ENCODE data around the gene NLRP6. TPM values are rescaled to one million over a fixed set of nuclear protein-coding genes. Genes with fewer than 3 reads are reported as not detected.
"Not testable (repeated sequence)": the region's sequence is repeated elsewhere in the genome, so short reads cannot be mapped to it uniquely, and the experiment has no call there.

The NLRP6 gene
- total RNA-seq (1 to 10 TPM; 3.5 to 4.3 TPM), total RNA-seq (8.6 to 10.2 reads per million in 2 donors)

GRCh38 chr11:278001-278951, at the start of gene NLRP6:
Gene NLRP6, plus strand, starts transcription at chr11:278407. Its CDS starts 163 bp downstream, at chr11:278570.
- DNase-seq (no peak), ATAC-seq (no peak)
- Mint-ChIP-seq H3K4me1 (peaks cover 32% of the 10 kb centered on the region), H3K27me3 (peaks cover 5% of the 10 kb centered on the region), H3K27ac (peak within 1 kb of the TSS; percentile 3), H3K36me3 (ENCODE audit: low read depth) (peaks cover 5% of the 10 kb centered on the region), H3K4me3 (peak within 1 kb of the TSS; percentile 90)
- H3K9me3 ChIP-seq (ENCODE audit: control insufficient read depth, low read length, poor library complexity, severe bottlenecking): no peaks in the 10 kb centered on the region

- Mint-ChIP-seq H3K4me3 (no peak overlapping the region), H3K36me3 (ENCODE audit: low read depth) (peaks cover 2% of the 10 kb centered on the region), H3K27ac (no peak overlapping the region), H3K4me1 (peaks cover 20% of the 10 kb centered on the region), H3K27me3 (no peaks in the 10 kb centered on the region)
- no peaks in the 10 kb centered on the region for H3K9me3 ChIP-seq (ENCODE audit: control insufficient read depth, low read length, poor library complexity, severe bottlenecking)
- DNase-seq (no peak), ATAC-seq (no peak)
Measured at GRCh38 chr11:230431-230830, 47.8 kb upstream of the NLRP6 start.

- Mint-ChIP-seq H3K27ac (peak overlapping the region; percentile 21), H3K4me1 (peaks cover 18% of the 10 kb centered on the region), H3K4me3 (no peak overlapping the region), H3K36me3 (ENCODE audit: low read depth) (peaks cover 2% of the 10 kb centered on the region), H3K27me3 (no peaks in the 10 kb centered on the region)
- ATAC-seq (no peak), DNase-seq (no peak)
- H3K9me3 ChIP-seq (ENCODE audit: control insufficient read depth, low read length, poor library complexity, severe bottlenecking): no peaks in the 10 kb centered on the region
Measured at GRCh38 chr11:232783-233565, 45.2 kb upstream of the NLRP6 start.

DNA sequence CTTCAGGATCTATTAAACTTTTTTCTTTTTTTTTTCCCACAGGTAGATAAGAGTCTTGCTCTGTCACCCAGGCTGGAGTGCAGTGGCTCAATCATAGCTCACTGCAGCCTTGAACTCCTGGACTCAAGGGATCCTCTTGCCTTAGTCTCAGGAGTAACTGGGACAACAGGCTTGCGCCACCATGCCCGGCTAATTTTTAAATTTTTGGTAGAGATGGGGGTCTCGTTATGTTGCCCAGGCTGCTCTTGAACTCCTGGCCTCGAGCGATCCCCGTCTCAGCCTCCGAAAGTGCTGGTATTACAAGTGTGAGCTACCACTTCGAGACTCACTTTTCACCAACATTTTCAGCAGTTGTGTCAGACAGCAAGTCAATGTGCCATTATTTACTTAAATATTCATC, 43.0 kb upstream of the NLRP6 start:
- no peaks in the 10 kb centered on the region for H3K9me3 ChIP-seq (ENCODE audit: control insufficient read depth, low read length, poor library complexity, severe bottlenecking)
- ATAC-seq (no peak), DNase-seq (no peak)
- H3K4me1 Mint-ChIP-seq: peaks cover 23% of the 10 kb centered on the region
- H3K27ac Mint-ChIP-seq: peak overlapping the region; percentile 45
- peak overlapping the region; percentile 96 for H3K4me3 Mint-ChIP-seq
- no peaks in the 10 kb centered on the region for H3K36me3 Mint-ChIP-seq (ENCODE audit: low read depth)
- H3K27me3 Mint-ChIP-seq: no peaks in the 10 kb centered on the region

- H3K4me1 Mint-ChIP-seq: peaks cover 25% of the 10 kb centered on the region
Measured at GRCh38 chr11:235609-235996, 42.6 kb upstream of the NLRP6 start.

GRCh38 chr11:235997-236773, 42.0 kb upstream of the NLRP6 start, which contains the start of gene SIRT3:
Gene SIRT3, minus strand, starts transcription at chr11:236342. Its CDS starts 14 bp downstream, at chr11:236328.
- peak within 1 kb of the TSS; percentile 98 for H3K27ac Mint-ChIP-seq
- no peaks in the 10 kb centered on the region for H3K27me3 Mint-ChIP-seq
- peak within 1 kb of the TSS; percentile 96 for H3K4me3 Mint-ChIP-seq
- ATAC-seq (peak; percentile 91), DNase-seq (peak; percentile 76 to 82 (median 82))
- no peaks in the 10 kb centered on the region for H3K36me3 Mint-ChIP-seq (ENCODE audit: low read depth)
- peaks cover 27% of the 10 kb centered on the region for H3K4me1 Mint-ChIP-seq
- no peaks in the 10 kb centered on the region for H3K9me3 ChIP-seq (ENCODE audit: control insufficient read depth, low read length, poor library complexity, severe bottlenecking)

More at GRCh38 chr11:235609-235996, 42.6 kb upstream of the NLRP6 start:
- no peaks in the 10 kb centered on the region for H3K36me3 Mint-ChIP-seq (ENCODE audit: low read depth)
- H3K27ac Mint-ChIP-seq: peak overlapping the region; percentile 45
- H3K27me3 Mint-ChIP-seq: no peaks in the 10 kb centered on the region
- peak overlapping the region; percentile 96 for H3K4me3 Mint-ChIP-seq
- ATAC-seq (peak; percentile 36), DNase-seq (no peak)
- H3K9me3 ChIP-seq (ENCODE audit: control insufficient read depth, low read length, poor library complexity, severe bottlenecking): no peaks in the 10 kb centered on the region

GRCh38 chr11:236774-237767, 41.1 kb upstream of the NLRP6 start, which contains the start of gene PSMD13:
Gene PSMD13, plus strand, starts transcription at chr11:236976. Its CDS starts 74 bp downstream, at chr11:237050.
- Mint-ChIP-seq H3K36me3 (ENCODE audit: low read depth) (peaks cover 5% of the 10 kb centered on the region), H3K27me3 (no peaks in the 10 kb centered on the region), H3K27ac (peak within 1 kb of the TSS; percentile 98), H3K4me1 (peaks cover 36% of the 10 kb centered on the region), H3K4me3 (peak within 1 kb of the TSS; percentile 96)
- no peaks in the 10 kb centered on the region for H3K9me3 ChIP-seq (ENCODE audit: control insufficient read depth, low read length, poor library complexity, severe bottlenecking)
- DNase-seq: peak; percentile 82 to 83 (median 83)
- ATAC-seq: peak; percentile 86

- H3K27me3 Mint-ChIP-seq; ATAC-seq; H3K9me3 ChIP-seq (ENCODE audit: control insufficient read depth, low read length, poor library complexity, severe bottlenecking); H3K4me3 Mint-ChIP-seq; DNase-seq: not testable (repeated sequence)
- H3K4me1 Mint-ChIP-seq: peaks cover 40% of the 10 kb centered on the region
- H3K27ac Mint-ChIP-seq: peak overlapping the region; percentile 98
- peaks cover 11% of the 10 kb centered on the region for H3K36me3 Mint-ChIP-seq (ENCODE audit: low read depth)
Measured at GRCh38 chr11:238346-238745, 39.9 kb upstream of the NLRP6 start.

DNA sequence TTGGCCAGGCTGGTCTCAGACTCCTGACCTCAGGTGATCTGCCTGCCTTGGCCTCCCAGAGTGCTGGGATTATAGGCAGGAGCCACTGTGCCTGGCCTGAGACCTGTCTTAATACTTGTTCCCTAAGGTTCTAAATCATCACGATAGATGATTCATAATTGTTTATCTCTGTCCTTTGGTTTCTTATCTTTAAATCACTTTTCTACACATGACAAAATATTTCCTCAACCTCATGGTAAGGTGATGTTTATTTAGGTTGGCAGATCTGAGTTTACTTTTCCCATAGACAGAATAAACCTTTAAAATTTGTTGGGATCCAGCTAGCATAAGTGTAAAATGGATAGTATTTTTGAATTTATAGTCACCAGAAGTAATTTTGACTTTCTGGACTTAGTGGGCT, 37.9 kb upstream of the NLRP6 start:
- H3K4me3 Mint-ChIP-seq: no peak overlapping the region
- DNase-seq (no peak), ATAC-seq (no peak)
- no peak overlapping the region for H3K27ac Mint-ChIP-seq
- no peaks in the 10 kb centered on the region for H3K27me3 Mint-ChIP-seq
- H3K9me3 ChIP-seq (ENCODE audit: control insufficient read depth, low read length, poor library complexity, severe bottlenecking): no peaks in the 10 kb centered on the region
- peaks cover 13% of the 10 kb centered on the region for H3K36me3 Mint-ChIP-seq (ENCODE audit: low read depth)
- H3K4me1 Mint-ChIP-seq: peaks cover 40% of the 10 kb centered on the region

DNA sequence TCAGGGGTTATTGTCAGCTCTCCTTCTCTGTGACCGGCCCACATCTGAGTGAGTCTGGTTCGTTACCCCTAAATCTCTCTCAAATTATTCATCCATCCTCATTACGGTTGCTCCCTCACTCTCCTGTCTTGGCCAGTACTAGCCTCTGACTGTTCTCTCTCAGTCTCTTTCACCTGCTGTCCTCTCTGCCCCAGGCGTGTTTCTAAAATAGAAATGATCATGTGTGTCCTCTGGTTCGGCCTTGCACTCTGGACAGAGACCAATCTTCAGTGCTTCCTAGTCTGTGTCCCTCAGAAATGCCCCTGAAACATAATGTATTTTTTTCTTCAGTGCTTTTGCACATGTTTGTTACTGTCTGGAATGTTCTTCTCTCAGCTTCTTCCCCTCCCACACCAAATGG, 36.6 kb upstream of the NLRP6 start:
- peaks cover 35% of the 10 kb centered on the region for H3K4me1 Mint-ChIP-seq

GRCh38 chr11:244376-244775, 33.8 kb upstream of the NLRP6 start:
- no peak overlapping the region for H3K27ac Mint-ChIP-seq
- no peaks in the 10 kb centered on the region for H3K9me3 ChIP-seq (ENCODE audit: control insufficient read depth, low read length, poor library complexity, severe bottlenecking)
- no peak overlapping the region for H3K4me3 Mint-ChIP-seq
- ATAC-seq (no peak), DNase-seq (no peak)
- H3K36me3 Mint-ChIP-seq (ENCODE audit: low read depth): peaks cover 20% of the 10 kb centered on the region
- no peaks in the 10 kb centered on the region for H3K27me3 Mint-ChIP-seq
- H3K4me1 Mint-ChIP-seq: peaks cover 28% of the 10 kb centered on the region

More for the DNA sequence above, 36.6 kb upstream of the NLRP6 start:
- no peaks in the 10 kb centered on the region for H3K27me3 Mint-ChIP-seq
- ATAC-seq (no peak), DNase-seq (no peak)
- no peaks in the 10 kb centered on the region for H3K9me3 ChIP-seq (ENCODE audit: control insufficient read depth, low read length, poor library complexity, severe bottlenecking)
- peaks cover 15% of the 10 kb centered on the region for H3K36me3 Mint-ChIP-seq (ENCODE audit: low read depth)
- H3K27ac Mint-ChIP-seq: peak overlapping the region; percentile 85
- H3K4me3 Mint-ChIP-seq: no peak overlapping the region
